Measurements from ENCODE around the gene EPM2A. TPM values are rescaled to one million over a fixed set of nuclear protein-coding genes. Genes with fewer than 3 reads are reported as not detected.

The EPM2A gene
- total RNA-seq, 1 experiment from 2014 or later: 3.7 TPM

GRCh38 chr6:145681965-145682364 is 53.4 kb downstream of the EPM2A start:
- Histone ChIP-seq H3K4me3 (ENCODE audit: insufficient read depth, low read depth, low read length) (no peak overlapping the region), H3K27me3 (ENCODE audit: control insufficient read depth, insufficient read depth, low read length) (no peaks in the 10 kb centered on the region), H3K36me3 (replicated peaks; ENCODE audit: control insufficient read depth, insufficient read depth, low read length) (no peaks in the 10 kb centered on the region)
- no peak for DNase-seq

- H3K4me3 ChIP-seq (ENCODE audit: insufficient read depth, low read depth, low read length): no peak overlapping the region
These were observed 61.8 kb downstream of the EPM2A start for GRCh38 chr6:145673504-145673903.

GRCh38 chr6:145670311-145670710 is 65.0 kb downstream of the EPM2A start:
- DNase-seq: no peak
- Histone ChIP-seq H3K27me3 (ENCODE audit: control insufficient read depth, insufficient read depth, low read length) (no peaks in the 10 kb centered on the region), H3K4me3 (ENCODE audit: insufficient read depth, low read depth, low read length) (no peak overlapping the region), H3K36me3 (replicated peaks; ENCODE audit: control insufficient read depth, insufficient read depth, low read length) (no peaks in the 10 kb centered on the region)

More at GRCh38 chr6:145673504-145673903, 61.8 kb downstream of the EPM2A start:
- H3K27me3 ChIP-seq (ENCODE audit: control insufficient read depth, insufficient read depth, low read length): no peaks in the 10 kb centered on the region
- no peak for DNase-seq
- no peaks in the 10 kb centered on the region for H3K36me3 ChIP-seq (replicated peaks; ENCODE audit: control insufficient read depth, insufficient read depth, low read length)

GRCh38 chr6:145669627-145670034 is 65.7 kb downstream of the EPM2A start:
- Histone ChIP-seq H3K36me3 (replicated peaks; ENCODE audit: control insufficient read depth, insufficient read depth, low read length) (no peaks in the 10 kb centered on the region), H3K27me3 (ENCODE audit: control insufficient read depth, insufficient read depth, low read length) (no peaks in the 10 kb centered on the region), H3K4me3 (ENCODE audit: insufficient read depth, low read depth, low read length) (no peak overlapping the region)
- DNase-seq: no peak

- Histone ChIP-seq H3K4me3 (ENCODE audit: insufficient read depth, low read depth, low read length) (no peak overlapping the region), H3K36me3 (replicated peaks; ENCODE audit: control insufficient read depth, insufficient read depth, low read length) (no peaks in the 10 kb centered on the region), H3K27me3 (ENCODE audit: control insufficient read depth, insufficient read depth, low read length) (no peaks in the 10 kb centered on the region)
- no peak for DNase-seq
These were observed 66.5 kb downstream of the EPM2A start for GRCh38 chr6:145668844-145669243.

- Histone ChIP-seq H3K4me3 (ENCODE audit: insufficient read depth, low read depth, low read length) (no peak overlapping the region), H3K27me3 (ENCODE audit: control insufficient read depth, insufficient read depth, low read length) (no peaks in the 10 kb centered on the region), H3K36me3 (replicated peaks; ENCODE audit: control insufficient read depth, insufficient read depth, low read length) (no peaks in the 10 kb centered on the region)
- DNase-seq: no peak
These were observed 74.6 kb downstream of the EPM2A start for GRCh38 chr6:145660676-145661075.

GRCh38 chr6:145656128-145656527 is 79.2 kb downstream of the EPM2A start:
- Histone ChIP-seq H3K4me3 (ENCODE audit: insufficient read depth, low read depth, low read length) (no peak overlapping the region), H3K36me3 (replicated peaks; ENCODE audit: control insufficient read depth, insufficient read depth, low read length) (no peaks in the 10 kb centered on the region), H3K27me3 (ENCODE audit: control insufficient read depth, insufficient read depth, low read length) (no peaks in the 10 kb centered on the region)
- DNase-seq: no peak

- no peak for DNase-seq
- H3K4me3 ChIP-seq (ENCODE audit: insufficient read depth, low read depth, low read length): no peak overlapping the region
- no peaks in the 10 kb centered on the region for H3K27me3 ChIP-seq (ENCODE audit: control insufficient read depth, insufficient read depth, low read length)
- H3K36me3 ChIP-seq (replicated peaks; ENCODE audit: control insufficient read depth, insufficient read depth, low read length): no peaks in the 10 kb centered on the region
These were observed 82.7 kb downstream of the EPM2A start for GRCh38 chr6:145652572-145652971.

GRCh38 chr6:145651988-145652387 is 83.3 kb downstream of the EPM2A start:
- DNase-seq: no peak
- Histone ChIP-seq H3K36me3 (replicated peaks; ENCODE audit: control insufficient read depth, insufficient read depth, low read length) (no peaks in the 10 kb centered on the region), H3K27me3 (ENCODE audit: control insufficient read depth, insufficient read depth, low read length) (no peaks in the 10 kb centered on the region), H3K4me3 (ENCODE audit: insufficient read depth, low read depth, low read length) (no peak overlapping the region)

- Histone ChIP-seq H3K36me3 (replicated peaks; ENCODE audit: control insufficient read depth, insufficient read depth, low read length) (no peaks in the 10 kb centered on the region), H3K4me3 (ENCODE audit: insufficient read depth, low read depth, low read length) (no peak overlapping the region), H3K27me3 (ENCODE audit: control insufficient read depth, insufficient read depth, low read length) (no peaks in the 10 kb centered on the region)
- no peak for DNase-seq
These were observed 87.2 kb downstream of the EPM2A start for GRCh38 chr6:145648149-145648548.

- no peaks in the 10 kb centered on the region for H3K36me3 ChIP-seq (replicated peaks; ENCODE audit: control insufficient read depth, insufficient read depth, low read length)
- H3K4me3 ChIP-seq (ENCODE audit: insufficient read depth, low read depth, low read length): no peak overlapping the region
- no peak for DNase-seq
- H3K27me3 ChIP-seq (ENCODE audit: control insufficient read depth, insufficient read depth, low read length): no peaks in the 10 kb centered on the region
These were observed 87.7 kb downstream of the EPM2A start for GRCh38 chr6:145647602-145648001.

GRCh38 chr6:145643760-145644159 is 91.6 kb downstream of the EPM2A start:
- Histone ChIP-seq H3K27me3 (ENCODE audit: control insufficient read depth, insufficient read depth, low read length) (no peaks in the 10 kb centered on the region), H3K36me3 (replicated peaks; ENCODE audit: control insufficient read depth, insufficient read depth, low read length) (no peaks in the 10 kb centered on the region), H3K4me3 (ENCODE audit: insufficient read depth, low read depth, low read length) (no peak overlapping the region)
- DNase-seq: no peak

- peak; percentile 59 for DNase-seq
- Histone ChIP-seq H3K36me3 (replicated peaks; ENCODE audit: control insufficient read depth, insufficient read depth, low read length) (no peaks in the 10 kb centered on the region), H3K4me3 (ENCODE audit: insufficient read depth, low read depth, low read length) (no peak overlapping the region), H3K27me3 (ENCODE audit: control insufficient read depth, insufficient read depth, low read length) (no peaks in the 10 kb centered on the region)
These were observed 101.2 kb downstream of the EPM2A start for GRCh38 chr6:145633981-145634627.

GRCh38 chr6:145632971-145633370 is 102.3 kb downstream of the EPM2A start:
- no peak for DNase-seq

GRCh38 chr6:145631374-145631773 is 103.9 kb downstream of the EPM2A start:
- no peak for DNase-seq
- Histone ChIP-seq H3K4me3 (ENCODE audit: insufficient read depth, low read depth, low read length) (no peak overlapping the region), H3K36me3 (replicated peaks; ENCODE audit: control insufficient read depth, insufficient read depth, low read length) (no peaks in the 10 kb centered on the region), H3K27me3 (ENCODE audit: control insufficient read depth, insufficient read depth, low read length) (no peaks in the 10 kb centered on the region)

More at GRCh38 chr6:145632971-145633370, 102.3 kb downstream of the EPM2A start:
- H3K36me3 ChIP-seq (replicated peaks; ENCODE audit: control insufficient read depth, insufficient read depth, low read length): no peaks in the 10 kb centered on the region
- H3K27me3 ChIP-seq (ENCODE audit: control insufficient read depth, insufficient read depth, low read length): no peaks in the 10 kb centered on the region
- no peak overlapping the region for H3K4me3 ChIP-seq (ENCODE audit: insufficient read depth, low read depth, low read length)

- no peak overlapping the region for H3K4me3 ChIP-seq (ENCODE audit: insufficient read depth, low read depth, low read length)
- DNase-seq: no peak
- H3K27me3 ChIP-seq (ENCODE audit: control insufficient read depth, insufficient read depth, low read length): no peaks in the 10 kb centered on the region
- H3K36me3 ChIP-seq (replicated peaks; ENCODE audit: control insufficient read depth, insufficient read depth, low read length): no peaks in the 10 kb centered on the region
These were observed 104.7 kb downstream of the EPM2A start for GRCh38 chr6:145630598-145630997.

All from H7 (cell line).